Urothelium cell line (cell line): ENCODE results near the gene ZNF804B.

Experiments used
- DNase-seq: peaks from one replicate; pipeline ENCODE4 v3.0.0; 2011; ENCODE audit warnings: low spot score, mixed read lengths
- FAIRE-seq: peaks from 2 replicates; lab custom pipeline; 2011; peaks lifted over from hg19 to GRCh38; lab: Jason Lieb, UNC

Gene ZNF804B

DNA sequence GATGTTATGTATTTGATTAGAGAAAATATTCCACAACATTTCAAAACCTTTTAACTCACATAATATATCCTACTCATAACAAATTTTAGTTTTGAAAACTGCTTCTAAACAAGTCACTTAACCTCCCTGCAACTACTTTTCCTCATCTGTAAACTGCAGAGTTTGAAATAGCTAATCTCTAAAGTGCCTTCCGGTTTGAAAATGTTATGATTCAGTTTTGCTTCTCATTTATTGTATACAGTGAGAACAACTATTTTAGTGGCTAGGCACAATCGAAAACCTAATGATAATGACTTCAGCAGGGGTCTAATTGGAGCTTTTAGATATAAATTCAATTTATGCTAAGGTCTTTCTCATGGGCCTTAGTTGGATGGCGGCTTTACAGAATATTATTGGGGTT is 66.7 kb downstream of the ZNF804B start:
- no peak for DNase-seq
- FAIRE-seq = no peak

DNA sequence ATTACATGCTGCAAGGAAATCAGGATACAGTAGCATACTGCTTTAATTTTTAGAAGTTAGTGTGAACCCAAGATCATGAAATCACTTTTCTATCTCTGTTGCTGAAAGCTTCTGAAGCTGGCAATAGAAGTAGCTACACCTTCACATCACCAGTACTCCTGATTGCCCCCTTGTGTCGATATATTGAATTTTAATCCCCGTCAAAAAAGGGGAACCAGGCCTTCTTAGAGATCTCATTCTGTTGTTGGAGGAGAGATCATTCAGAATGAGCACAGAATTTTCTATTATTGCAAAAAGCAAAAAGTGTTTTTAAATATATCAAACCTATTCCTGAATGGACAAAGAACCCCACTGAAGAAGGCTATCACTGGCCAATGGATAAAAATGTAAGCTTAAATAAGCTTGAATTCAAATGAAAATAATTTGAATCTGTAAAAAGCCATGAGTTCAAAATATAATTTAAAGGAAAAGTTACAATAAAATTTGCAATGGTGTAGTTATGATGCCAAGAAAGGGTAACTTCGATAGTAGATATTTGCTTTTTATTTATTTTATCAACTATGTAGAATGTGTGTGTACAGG is 75.7 kb downstream of the ZNF804B start:
- FAIRE-seq (no peak), DNase-seq (peak; percentile 44)

DNA sequence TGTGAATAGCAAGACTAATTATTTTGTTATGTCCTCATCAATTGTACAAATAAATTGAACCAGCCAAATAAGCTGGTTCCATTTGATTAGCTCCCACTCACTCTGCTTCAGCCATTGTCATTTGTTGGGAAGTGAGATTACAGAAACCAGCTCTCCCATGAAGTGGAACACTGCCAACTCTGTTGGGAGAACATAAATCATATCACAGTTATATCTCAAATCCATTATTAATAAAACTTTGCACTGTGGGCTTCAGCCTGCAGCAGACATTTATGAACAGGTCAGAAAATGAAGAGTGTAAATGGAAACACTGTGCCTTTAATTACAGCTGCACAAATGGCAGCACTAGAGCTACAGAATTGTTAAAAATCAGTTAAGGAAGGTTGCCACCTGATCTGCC is 82.7 kb downstream of the ZNF804B start:
- DNase-seq (no peak), FAIRE-seq (peak; percentile 5)

DNA sequence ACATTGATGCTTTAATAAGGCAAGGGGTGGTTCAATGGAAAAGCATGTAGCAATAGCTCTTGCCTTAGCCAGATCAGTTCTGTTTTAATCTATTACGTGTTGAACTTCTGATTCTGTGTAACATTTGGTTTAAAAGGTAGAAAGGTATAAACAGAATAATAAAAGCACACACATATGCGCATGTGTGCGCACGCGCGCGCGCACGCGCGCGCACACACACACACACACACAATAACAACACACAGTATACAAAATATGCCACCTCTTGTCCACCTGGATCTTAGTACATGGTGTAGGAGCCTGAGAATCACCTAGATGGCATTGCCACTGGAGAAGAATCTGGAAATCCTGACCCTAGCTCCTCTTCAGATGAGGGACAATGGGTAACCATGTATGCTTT is 85.6 kb downstream of the ZNF804B start:
- no peak for FAIRE-seq

DNA sequence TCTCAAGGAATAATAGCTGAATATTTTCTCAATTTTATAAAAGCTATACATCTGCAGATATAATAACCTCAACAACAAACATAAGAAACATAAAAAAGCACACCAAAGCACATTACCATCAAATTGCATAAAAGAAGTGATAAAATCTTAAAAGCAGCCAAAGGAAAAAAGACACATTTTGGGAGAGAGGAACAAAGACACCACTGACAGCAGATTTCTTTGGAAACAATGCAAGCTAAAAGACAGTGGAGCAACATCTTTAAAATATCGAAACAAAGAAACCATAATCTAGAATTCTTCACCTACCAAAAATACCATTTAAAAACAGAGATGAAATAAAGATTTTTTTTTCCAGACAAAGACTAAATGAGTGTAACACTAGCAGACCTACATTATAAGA is 91.7 kb downstream of the ZNF804B start:
- DNase-seq = no peak
- FAIRE-seq = no peak

More for the DNA sequence above, 85.6 kb downstream of the ZNF804B start:
- no peak for DNase-seq

DNA sequence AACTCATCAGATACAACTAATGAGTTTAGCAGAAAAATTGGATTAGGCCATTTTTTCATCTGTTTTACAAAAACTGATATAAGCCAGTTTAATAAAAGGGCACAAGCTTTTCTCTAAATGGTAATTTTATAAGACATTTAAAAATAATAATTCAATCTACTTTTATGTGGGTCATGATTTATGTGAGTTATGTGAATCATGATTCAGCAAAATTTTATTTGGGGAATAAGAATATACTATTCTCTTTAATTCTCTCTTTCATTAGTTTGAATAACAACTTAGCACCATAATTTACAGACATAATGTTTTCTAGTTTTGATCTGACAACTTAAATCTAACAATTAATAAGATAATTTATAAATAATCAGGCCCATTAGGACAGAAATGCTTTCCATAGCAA is 99.8 kb downstream of the ZNF804B start:
- no peak for FAIRE-seq
- DNase-seq = no peak

DNA sequence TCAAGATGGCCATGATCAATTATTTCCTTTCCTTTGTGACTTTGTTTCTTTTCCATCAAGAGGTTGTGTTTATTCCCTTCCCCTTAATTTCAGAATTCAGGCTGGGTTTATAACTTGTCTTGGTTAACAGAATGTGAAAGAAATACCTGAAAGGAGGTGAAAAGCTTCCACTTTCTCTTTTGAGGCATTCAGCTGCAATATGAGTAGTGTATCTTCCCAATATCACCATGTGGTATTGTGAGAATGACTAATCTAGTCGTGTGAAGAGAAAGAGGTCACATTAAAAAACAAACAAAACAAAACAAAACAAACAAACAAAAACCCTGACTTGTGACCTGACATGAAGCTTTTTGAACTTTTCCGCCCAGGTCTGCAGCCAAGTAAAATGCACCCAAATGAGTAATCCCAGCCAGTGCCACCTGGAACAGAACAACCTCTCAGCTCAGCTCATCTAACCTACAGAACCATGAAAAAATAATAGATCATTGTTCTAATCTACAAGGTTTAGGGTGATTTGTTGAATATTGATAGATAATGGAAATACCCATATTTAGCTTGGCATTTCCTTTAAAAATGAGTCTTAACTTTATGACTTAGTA is 106.9 kb downstream of the ZNF804B start:
- DNase-seq = no peak
- FAIRE-seq = no peak

DNA sequence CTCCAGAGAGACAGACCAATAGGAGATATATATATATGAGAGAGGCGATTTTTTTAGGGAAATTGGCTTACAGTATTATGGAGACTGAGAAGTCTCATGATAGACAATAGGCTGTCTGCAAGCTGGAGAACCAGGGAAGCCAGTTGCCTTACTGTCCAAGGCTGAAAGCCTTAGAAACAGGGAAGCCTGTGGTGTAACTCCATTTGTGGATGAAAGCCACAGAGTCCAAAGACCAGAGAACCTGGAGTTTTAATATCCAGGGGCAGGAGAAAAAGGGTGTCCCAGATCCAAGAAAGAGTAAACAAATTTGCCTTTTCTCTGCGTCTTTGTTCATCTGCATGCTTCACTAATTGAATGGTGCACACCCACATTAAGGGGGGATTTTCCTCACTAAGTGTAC is 107.7 kb downstream of the ZNF804B start:
- no peak for DNase-seq
- FAIRE-seq = no peak

DNA sequence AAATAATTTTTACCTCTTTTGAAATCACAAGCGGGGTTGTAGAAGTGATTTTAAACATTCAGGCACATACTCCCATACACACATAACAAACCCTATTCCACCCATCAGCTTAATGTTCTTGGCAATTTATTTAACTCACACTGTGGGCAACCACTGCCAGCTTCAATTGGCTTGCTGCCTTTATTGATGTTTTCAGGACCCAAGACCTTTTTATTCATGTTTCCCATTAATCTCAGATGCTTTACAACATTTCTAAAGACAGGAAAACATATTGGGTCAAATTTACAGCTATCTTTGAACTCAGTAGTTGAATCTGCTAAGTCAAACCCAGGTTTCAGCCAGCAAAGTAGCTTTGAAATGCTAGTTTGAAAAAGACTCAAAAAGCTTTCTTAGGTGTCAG is 109.0 kb downstream of the ZNF804B start:
- DNase-seq (no peak), FAIRE-seq (no peak)

DNA sequence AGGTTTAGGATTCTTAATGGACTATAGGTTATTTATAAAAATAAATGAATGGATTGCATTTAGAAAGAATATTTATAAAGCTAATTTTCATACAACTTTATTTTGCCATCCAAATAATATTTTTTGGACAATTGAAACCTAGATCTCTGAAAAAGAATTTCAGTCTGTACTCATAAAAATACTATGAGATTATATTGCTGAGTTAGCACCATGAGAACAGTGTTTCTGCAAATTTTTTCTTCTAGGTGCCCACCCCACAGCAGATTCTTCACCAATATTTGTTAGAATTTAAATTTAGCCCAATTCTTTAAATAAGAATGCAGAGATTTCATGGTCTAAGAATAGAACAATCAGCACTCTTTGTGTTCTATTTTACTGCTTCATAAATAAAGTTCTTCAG is 121.6 kb downstream of the ZNF804B start:
- no peak for FAIRE-seq
- no peak for DNase-seq

DNA sequence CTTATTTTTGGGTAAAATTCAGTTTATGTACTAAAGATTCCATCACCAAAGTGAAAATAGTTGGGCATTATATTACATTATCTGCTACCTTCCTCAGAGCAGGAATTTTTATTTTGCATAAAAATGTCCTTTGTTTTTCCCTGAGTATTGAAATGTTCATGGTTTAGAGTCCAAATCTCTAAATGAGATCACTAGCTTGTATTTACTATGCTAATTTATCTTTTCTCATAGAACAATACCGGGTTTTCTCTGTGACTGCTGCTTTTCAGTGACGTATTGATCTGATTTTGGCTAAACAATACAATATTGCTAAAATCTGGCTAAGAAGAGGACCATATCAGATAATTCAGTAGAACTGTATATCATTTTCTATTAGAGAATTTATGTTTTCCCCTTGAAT is 125.6 kb downstream of the ZNF804B start:
- DNase-seq (no peak), FAIRE-seq (no peak)

DNA sequence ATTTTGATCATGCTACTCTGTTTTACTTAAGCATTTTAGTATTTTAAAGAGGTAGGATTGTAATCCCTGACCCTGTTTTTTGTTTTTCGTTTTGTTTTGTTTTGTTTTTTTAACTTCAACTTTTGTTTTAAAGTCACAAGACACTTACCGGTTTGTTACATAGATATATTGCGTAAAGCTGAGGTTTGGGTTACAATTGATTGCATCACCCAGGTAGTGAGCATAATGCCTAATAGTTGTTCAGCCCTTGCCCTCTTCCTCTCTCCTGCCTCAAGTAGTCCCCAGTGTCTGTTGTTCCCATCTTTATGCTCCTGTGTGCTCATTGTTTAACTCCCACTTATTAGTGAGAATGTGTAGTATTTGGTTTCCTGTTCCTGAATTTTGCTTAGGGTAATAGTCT is 129.2 kb downstream of the ZNF804B start:
- FAIRE-seq = peak; percentile 23
- DNase-seq = no peak

DNA sequence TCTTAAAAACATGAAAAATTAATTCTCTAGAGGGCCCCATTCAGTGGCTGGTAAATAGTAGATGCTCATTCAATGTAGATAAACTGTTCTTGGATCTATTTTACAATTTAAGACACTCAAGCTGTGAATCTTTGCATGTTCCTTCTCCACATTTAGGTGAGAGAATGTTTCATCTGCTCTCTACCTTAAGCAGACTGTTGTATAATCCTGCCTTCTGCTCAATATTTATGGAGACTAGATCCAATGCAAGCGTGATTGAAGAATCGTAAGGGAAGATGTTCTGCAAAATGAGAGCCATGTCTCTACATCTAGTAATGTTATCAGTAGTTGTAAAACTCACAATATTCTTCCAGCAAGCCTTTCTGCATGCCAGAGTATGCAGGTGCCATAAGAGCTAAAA is 151.0 kb downstream of the ZNF804B start:
- no peak for FAIRE-seq

DNA sequence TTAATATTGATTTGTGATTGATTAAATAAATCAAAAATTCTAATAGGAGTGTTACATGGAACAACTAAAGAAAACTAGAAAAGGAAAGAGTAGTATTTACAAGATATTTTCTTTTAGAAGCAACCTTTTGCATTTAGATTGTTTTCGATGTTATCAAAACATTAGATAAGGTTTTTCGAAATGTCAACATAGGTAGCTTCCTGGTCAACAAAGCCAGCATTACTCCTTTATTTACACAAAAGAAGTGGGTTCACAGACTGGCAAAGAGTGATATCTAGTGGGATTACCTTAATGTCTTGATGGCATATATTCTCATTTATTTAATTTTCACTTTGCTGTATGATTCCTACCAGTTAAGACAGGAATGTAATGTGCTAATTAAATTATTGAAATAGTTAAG is 153.4 kb downstream of the ZNF804B start:
- no peak for FAIRE-seq
- DNase-seq = no peak

More for the DNA sequence above, 151.0 kb downstream of the ZNF804B start:
- DNase-seq = no peak

DNA sequence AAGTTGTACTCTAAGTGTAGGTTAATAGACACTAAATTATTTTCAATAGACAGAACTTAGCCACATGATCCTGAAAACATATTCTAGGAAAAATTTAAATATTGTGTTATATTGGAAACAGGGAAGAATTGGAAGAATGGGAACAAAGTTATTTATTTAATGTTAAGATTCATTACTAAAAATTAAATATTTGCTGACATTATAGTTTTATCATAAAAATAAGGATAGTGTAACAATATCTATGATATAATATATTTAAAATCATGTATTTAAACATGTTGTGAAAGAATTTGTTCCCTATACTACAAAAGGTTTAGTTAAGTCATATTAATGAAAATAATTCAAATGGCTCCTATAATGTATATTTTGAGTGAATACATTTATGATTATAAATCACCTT is 156.1 kb downstream of the ZNF804B start:
- FAIRE-seq (no peak), DNase-seq (no peak)

DNA sequence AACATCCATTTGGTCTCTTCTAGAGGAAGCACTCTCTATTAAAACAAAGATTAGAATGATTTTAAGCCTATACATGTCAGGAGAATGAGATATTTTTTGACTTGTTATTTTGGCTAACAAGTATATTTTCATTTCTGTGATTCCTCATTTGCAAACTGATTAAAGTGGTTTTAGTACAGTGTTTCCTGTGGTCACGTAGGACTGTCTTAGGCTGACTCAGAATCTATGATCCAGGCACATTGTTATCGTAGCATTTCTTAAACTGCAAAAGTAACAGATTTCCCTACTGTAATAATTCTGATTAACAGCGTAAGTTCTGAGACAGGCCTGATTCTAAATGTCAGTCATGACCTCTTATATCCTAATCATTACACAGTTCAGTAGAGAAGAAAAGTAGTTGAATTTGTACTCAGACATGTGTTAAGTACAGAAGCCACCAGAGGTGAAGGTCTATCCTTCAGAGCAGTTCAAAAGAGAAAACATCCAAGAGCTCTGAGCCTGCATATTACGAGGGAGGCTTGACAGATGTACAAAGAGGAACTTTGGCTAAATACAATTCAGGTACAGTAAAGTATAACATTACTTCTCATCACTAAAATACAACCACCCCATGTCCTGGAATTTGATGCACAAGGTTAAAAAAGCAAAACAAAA is 160.1 kb downstream of the ZNF804B start:
- FAIRE-seq (peak; percentile 74), DNase-seq (no peak)

DNA sequence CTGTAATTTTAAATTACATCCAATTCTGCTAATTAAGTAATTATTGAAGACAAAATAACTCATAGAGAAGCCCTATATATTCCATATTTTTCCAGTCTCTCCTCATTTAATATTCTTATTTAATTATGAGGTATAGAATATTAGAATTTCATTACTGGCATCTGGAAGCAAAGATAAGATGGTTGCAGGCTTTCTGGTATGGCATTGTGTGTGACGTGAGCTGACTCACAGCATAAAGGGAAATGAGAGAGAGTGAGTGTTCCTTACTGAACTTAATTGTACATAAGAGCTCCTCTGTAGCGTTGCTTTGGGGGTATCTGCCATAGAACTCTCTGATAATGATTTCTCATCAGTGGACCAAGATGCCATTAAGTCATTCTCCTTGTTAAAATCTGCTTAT is 163.4 kb downstream of the ZNF804B start:
- FAIRE-seq = no peak
- DNase-seq = no peak

DNA sequence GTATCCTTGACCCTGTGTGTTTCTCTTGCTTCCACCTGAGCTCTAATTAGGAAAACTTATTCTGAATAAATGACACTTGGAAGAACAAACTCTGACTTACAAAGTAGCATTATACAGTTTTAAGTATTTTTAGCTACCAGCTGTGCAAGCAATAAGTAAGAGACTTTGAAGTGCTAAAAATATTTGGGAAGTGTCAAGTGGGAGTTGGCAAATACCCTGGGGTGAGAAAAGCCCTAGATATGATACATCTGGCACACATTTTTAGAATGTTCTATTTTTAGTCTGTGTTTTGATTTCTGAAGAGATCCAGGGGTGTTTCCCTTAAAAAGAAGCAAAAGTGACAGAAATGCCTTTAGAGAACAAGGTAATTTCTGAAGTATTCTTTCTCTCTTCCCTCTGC is 168.8 kb downstream of the ZNF804B start:
- FAIRE-seq = no peak
- DNase-seq = no peak

DNA sequence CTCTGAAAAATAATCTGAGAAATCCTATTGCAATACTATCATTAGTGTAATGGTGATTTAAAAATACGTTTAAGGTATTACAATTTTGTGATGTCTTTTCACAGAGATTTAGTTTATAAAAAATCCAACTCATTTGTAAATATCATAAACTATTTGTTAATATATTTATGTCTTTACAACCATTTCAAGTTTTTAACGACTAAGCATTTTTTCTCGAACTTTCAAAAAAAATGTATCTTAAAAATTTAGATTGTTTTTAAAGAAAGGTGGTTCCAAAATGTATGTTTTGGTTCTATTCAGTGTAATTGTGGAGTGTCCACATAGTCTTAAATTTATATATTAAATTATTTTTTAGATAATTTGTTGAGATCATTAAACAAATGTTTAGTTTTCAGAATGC is 170.2 kb downstream of the ZNF804B start:
- no peak for FAIRE-seq
- DNase-seq = no peak

DNA sequence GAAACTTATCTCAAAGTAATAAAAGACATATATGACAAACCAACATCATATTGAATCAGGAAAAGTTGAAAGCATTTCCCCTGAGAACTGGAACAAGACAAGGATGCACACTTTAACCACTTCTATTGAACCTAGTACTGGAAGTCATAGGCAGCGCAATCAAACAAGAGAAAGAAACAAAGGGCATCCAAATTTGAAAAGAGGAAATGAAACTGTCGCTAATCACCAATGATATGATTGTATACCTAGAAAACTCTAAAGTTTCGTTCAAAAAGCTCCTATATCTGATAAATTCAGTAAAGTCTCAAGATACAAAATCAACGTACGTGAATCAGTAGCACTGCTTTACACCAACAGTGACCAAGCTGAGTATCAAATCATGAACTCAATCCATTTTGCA is 173.8 kb downstream of the ZNF804B start:
- FAIRE-seq = no peak
- DNase-seq = no peak

DNA sequence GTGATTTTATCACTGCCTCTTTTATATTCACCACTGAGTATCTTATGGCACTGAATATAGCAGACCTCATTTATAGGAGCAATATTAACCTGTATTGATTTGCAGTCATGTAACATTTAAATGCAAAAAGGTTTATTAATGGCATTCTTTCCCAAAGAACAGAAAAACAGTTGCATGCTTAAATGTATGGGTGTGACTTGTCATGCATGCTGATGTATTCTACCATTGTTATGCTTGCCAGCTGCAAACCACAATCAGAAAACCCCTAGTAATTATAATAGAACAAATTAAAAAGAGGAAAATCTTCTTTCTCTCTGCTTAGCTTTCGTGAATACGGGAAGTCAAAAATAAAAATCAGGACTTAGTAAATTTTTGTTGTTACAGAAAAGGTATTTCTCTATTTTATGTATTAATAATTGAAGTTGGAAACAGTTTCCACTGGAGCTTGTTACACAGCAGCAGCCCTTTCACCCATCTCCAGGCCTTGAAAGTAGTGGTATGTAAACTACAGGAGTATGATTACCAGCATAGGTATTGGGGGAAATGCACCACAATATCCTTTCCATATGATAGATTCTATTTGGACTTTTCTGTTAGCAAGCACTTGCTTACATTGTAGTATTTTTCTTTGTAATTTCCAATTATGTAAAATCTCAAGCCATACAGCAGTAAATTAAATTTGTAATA is 183.5 kb downstream of the ZNF804B start:
- DNase-seq = no peak
- FAIRE-seq = no peak

DNA sequence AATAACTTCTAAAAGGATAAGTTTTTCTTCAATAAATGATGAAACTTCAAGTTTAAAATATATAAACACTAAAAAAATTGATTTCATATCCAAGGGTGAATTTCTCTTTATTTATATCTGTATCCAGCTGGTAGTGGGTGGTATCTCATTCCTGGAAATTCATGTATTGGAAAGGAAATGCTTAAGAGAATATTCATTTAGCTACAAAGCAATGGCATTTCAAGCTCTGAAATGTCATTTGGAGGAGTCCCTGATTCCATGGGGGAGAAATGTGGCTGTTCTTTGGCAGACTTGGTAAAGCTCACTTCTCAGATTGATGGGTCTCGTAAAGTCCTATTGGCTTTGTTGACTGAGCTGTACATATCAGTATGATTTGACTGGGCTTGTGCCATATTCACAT is 192.3 kb downstream of the ZNF804B start:
- FAIRE-seq = no peak

More for the DNA sequence above, 192.3 kb downstream of the ZNF804B start:
- DNase-seq = no peak
